Measurements from ENCODE around the gene ADAMTSL1.

DNA sequence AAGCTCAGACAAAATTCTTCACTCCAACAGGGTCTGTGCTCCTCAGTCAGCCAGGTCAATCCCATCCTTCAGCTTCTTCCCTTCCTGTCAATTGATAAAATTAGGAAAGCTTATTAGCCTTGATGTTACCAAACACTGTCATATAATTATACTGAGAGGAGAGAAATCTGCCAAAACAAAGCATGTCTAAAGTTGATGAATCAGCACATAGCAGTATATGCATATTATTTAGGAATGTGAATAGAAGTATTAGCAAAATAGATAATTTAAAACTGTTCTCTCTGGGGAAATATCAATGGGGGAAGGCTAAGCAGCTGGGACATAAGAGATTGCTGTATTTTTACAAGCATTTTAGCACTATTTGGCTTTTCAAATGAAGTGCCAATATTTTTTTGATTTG is 451.9 kb downstream of the ADAMTSL1 start:
- TF ChIP-seq, protein P1, sequence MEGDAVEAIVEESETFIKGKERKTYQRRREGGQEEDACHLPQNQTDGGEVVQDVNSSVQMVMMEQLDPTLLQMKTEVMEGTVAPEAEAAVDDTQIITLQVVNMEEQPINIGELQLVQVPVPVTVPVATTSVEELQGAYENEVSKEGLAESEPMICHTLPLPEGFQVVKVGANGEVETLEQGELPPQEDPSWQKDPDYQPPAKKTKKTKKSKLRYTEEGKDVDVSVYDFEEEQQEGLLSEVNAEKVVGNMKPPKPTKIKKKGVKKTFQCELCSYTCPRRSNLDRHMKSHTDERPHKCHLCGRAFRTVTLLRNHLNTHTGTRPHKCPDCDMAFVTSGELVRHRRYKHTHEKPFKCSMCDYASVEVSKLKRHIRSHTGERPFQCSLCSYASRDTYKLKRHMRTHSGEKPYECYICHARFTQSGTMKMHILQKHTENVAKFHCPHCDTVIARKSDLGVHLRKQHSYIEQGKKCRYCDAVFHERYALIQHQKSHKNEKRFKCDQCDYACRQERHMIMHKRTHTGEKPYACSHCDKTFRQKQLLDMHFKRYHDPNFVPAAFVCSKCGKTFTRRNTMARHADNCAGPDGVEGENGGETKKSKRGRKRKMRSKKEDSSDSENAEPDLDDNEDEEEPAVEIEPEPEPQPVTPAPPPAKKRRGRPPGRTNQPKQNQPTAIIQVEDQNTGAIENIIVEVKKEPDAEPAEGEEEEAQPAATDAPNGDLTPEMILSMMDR (IDR thresholded peaks at IDR 0.05; ENCODE audit: low read depth, low read length): no peak
- TF ChIP-seq EZH2phosphoT487 (IDR thresholded peaks at IDR 0.05; ENCODE audit: low read depth): no peak

Data from OCI-LY3 (cell line).